MM.1S (cell line): ENCODE measurements around the gene CPSF4.
A peak's percentile ranks its signal among the peaks of the same experiment; 100 is the strongest.

ENCODE experiments used
- CTCF ChIP-seq: fragments of 300-600 bp; sonication (generic); IDR thresholded peaks from 2 replicates; pipeline ENCODE4 v1.5.1; 2016; ENCODE audit warnings: antibody characterized with exemption, low read length, mixed read lengths
- EZH2phosphoT487 ChIP-seq: fragments of 300-600 bp; sonication (generic); IDR thresholded peaks from 2 replicates; pipeline ENCODE4 v1.6.1; 2018; ENCODE audit warnings: antibody characterized with exemption, low read length

- TF ChIP-seq CTCF (peak; percentile 48), EZH2phosphoT487 (no peak)
Observed at GRCh38 chr7:99447943-99448342, 9.2 kb downstream of the CPSF4 start.
